GM08714 (cell line): ENCODE data around the gene GPATCH3.
"Not testable (repeated sequence)": the region's sequence is repeated elsewhere in the genome, so short reads cannot be mapped to it uniquely, and the experiment has no call there.

Experiments
- H3K4me3 ChIP-seq: fragments of 200-500 bp; sonication (Bioruptor generic); 2 replicates; pipeline ENCODE4 v1.5.1; 2014; ENCODE audit warnings: mild to moderate bottlenecking, low read length, inconsistent platforms
- ZNF274 ChIP-seq: IDR thresholded peaks from 2 replicates; pipeline ENCODE4 v1.6.1; 2012; ENCODE audit warnings: mild to moderate bottlenecking, low read depth, low read length

The GPATCH3 gene

DNA sequence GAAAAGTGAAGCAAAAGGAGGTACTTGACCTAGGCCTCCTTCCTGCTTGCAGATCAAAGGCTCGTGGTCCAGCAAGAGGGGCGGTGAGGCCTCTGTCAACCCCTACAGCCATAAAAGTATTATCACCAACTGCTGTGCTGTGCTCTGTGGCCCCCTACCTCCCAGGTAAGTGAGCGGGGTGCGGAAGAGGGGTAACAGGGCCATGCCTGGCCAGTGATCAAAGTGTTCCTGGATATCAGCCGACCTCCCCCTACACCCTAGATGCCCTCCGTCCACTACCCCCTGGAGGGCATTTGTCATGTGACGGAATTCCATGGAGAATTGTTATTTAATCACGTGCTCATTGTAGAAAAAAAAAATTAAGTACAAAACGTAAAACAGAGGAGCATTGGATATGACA lies 47.6 kb downstream of the GPATCH3 start:
- no peak overlapping the region for H3K4me3 ChIP-seq
- TF ChIP-seq ZNF274, result no peak

GRCh38 chr1:26851106-26851684 lies 49.1 kb downstream of the GPATCH3 start:
- no peak for TF ChIP-seq ZNF274
- H3K4me3 ChIP-seq, result no peak overlapping the region

DNA sequence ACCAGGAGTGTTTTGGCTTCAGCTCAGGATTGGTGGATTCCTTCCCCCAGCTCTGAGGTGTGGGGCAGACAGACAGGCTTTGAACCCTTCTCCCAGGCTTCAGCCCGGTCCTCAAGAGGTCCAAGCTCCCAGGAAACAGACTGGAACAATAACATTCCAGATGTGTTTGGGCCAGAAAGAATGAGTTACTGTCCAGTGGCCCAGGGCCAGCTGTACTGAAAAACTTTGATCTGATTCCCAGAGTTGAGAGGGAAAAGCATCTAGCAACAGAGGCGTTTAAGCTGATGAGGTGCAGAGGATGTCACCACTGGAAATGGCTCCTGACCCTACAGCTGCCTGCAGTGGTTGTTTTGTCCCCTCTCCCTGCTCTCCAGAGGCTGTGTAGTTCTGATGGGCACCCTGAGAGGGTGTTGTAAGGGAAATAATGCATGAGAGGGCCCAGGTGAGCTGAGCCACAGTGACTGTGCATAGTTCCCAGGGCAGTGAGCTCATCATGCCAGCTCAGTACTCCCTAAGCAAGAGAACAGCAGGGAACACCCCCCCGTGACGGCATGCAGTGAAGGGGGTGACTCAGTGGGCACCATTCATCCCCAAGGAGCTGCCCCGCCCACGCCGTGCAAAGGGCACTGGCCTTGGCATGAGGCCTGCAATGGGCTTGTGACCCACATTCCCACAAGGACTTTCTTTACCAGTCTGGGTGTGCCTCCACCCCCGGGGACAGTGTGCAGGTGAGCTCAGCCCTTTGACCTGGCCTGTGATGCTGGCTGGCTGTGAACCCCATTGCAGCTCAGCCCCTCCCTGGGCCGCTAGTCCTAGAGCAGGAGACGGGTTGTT lies 51.1 kb downstream of the GPATCH3 start:
- H3K4me3 ChIP-seq, result no peak overlapping the region
- TF ChIP-seq ZNF274, result no peak

- TF ChIP-seq ZNF274, result no peak
- H3K4me3 ChIP-seq, result no peak overlapping the region
Observed at GRCh38 chr1:26848499-26848898, 51.8 kb downstream of the GPATCH3 start.

- not testable (repeated sequence) for H3K4me3 ChIP-seq
Observed at GRCh38 chr1:26847826-26848225, 52.4 kb downstream of the GPATCH3 start.

DNA sequence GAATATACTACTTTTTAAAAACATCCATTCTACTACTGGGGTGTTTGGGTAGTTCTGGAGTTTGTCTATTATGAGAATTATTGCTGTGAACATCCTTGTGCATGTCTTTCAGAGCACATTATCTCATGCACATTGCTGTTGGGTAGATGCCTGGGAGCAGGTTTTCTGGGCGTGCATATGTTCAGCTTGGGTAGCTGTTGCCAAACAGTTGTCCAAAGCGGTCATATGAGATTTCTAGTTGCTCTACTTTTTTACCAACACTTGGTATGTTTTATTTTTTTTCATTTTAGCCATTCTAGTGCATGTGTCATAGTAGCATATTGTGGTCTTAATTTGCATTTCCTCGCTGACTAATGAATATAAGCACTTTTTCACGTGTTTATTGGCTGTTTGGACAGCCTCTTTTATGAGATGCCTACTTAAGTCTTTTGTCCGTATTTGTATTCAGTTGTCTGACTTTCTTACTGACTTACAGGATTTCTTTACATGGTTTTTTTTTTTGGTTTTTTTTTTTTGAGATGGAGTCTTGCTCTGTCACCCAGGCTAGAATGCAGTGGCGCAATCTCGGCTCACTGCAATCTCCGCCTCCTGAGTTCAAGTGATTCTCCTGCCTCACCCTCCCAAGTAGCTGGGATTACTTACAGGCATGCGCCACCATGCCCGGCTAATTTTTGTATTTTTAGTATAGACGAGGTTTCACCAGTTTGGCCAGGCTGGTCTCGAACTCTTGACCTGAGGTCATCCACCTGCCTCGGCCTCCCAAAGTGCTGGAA lies 55.7 kb downstream of the GPATCH3 start:
- no peak for TF ChIP-seq ZNF274
- H3K4me3 ChIP-seq, result no peak overlapping the region
